ENCODE results near the gene TSPAN2.
A peak's percentile ranks its signal among the peaks of the same experiment; 100 is the strongest.

TSPAN2 gene

DNA sequence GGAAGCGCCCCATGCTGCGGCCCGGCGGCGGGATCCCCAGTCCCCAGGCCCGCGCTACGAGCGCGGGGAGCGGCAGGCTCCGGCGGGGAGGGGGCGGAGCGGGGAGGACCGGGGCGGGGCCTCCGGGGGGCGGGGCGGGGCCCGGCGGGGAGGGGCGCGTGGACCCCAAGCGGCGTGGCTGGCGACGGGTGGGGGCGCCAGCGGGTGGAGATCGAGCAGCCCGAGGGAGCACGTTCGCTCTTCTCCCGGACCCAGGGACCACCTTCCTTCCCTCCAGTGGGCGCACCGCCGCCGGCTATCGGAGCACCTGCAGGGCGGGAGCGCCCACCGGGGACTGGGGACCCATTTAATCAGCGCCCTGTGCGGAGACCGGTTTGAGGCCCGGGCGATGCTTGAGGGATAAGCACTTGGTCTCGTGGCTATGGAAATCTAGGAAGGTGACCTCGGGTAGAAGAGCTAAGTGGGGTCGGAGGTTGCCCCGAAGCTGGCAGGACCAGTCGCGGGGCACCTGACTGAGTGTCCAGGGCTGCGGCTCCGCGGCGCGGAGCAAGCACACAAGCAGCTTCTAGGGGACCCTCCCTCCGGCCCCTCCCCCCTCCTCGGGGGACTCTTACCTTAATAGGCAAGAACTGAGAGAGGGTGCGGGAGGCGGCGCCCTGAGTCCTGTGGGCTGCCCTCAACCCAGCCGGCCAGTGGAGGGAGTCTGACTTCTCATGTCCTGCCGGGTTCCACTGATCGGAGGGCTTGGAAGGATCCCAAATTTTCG is at the start of gene TSPAN2:
Gene TSPAN2 (minus strand): TSS at position 84 of the 766 bp plus-strand sequence. CDS start 71 bp downstream, at position 13.
- TF ChIP-seq ZBTB7A (IDR thresholded peaks at IDR 0.05; ENCODE audit: low read depth) (no peak), TCF12 (IDR thresholded peaks at IDR 0.05; ENCODE audit: low read depth) (no peak), TEAD4 (IDR thresholded peaks at IDR 0.05) (no peak), EP300 (IDR thresholded peaks at IDR 0.05; ENCODE audit: borderline replicate concordance) (peak; percentile 32; the same call in 1 of the 2 replicates), TAF1 (IDR thresholded peaks at IDR 0.05; ENCODE audit: low read depth) (peak; percentile 53), RAD21 (IDR thresholded peaks at IDR 0.05; ENCODE audit: low read depth) (peak; percentile 19; the same call in 1 of the 2 replicates), YY1 (IDR thresholded peaks at IDR 0.05; ENCODE audit: low read depth) (no peak)
- TF ChIP-seq, protein P1, sequence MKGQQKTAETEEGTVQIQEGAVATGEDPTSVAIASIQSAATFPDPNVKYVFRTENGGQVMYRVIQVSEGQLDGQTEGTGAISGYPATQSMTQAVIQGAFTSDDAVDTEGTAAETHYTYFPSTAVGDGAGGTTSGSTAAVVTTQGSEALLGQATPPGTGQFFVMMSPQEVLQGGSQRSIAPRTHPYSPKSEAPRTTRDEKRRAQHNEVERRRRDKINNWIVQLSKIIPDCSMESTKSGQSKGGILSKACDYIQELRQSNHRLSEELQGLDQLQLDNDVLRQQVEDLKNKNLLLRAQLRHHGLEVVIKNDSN (IDR thresholded peaks at IDR 0.05) = no peak; the same call in 1 of the 2 replicates
- TF ChIP-seq, protein P2, sequence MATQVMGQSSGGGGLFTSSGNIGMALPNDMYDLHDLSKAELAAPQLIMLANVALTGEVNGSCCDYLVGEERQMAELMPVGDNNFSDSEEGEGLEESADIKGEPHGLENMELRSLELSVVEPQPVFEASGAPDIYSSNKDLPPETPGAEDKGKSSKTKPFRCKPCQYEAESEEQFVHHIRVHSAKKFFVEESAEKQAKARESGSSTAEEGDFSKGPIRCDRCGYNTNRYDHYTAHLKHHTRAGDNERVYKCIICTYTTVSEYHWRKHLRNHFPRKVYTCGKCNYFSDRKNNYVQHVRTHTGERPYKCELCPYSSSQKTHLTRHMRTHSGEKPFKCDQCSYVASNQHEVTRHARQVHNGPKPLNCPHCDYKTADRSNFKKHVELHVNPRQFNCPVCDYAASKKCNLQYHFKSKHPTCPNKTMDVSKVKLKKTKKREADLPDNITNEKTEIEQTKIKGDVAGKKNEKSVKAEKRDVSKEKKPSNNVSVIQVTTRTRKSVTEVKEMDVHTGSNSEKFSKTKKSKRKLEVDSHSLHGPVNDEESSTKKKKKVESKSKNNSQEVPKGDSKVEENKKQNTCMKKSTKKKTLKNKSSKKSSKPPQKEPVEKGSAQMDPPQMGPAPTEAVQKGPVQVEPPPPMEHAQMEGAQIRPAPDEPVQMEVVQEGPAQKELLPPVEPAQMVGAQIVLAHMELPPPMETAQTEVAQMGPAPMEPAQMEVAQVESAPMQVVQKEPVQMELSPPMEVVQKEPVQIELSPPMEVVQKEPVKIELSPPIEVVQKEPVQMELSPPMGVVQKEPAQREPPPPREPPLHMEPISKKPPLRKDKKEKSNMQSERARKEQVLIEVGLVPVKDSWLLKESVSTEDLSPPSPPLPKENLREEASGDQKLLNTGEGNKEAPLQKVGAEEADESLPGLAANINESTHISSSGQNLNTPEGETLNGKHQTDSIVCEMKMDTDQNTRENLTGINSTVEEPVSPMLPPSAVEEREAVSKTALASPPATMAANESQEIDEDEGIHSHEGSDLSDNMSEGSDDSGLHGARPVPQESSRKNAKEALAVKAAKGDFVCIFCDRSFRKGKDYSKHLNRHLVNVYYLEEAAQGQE (IDR thresholded peaks at IDR 0.05; ENCODE audit: low read depth) = no peak

DNA sequence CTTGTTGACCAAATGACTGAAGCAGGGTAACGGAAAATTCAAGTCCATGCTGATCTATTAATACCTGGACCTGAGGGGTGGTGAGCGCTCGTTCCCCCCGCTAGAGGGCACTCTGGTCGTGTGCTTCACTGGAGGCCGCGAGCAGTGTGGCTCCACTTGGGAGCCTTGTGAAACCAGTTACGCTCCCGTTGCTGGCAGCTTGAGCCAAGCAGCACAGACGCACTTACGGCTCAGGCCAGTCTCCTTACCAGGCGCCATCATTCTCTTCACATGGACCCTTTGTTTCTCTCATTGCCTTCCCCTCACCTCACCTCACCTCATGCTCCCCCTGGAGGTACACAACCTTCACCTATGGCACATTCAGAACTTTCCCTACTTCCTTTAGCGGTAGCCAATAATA is 49.7 kb upstream of the TSPAN2 start:
- TF ChIP-seq, protein P1 (IDR thresholded peaks at IDR 0.05) = no peak
- TF ChIP-seq YY1 (IDR thresholded peaks at IDR 0.05; ENCODE audit: low read depth) (0 out of 2 replicates have a peak, but pooled peaks have one; percentile 17), CEBPB (IDR thresholded peaks at IDR 0.05) (no peak), RAD21 (IDR thresholded peaks at IDR 0.05; ENCODE audit: low read depth) (peak; percentile 97), ZBTB7A (IDR thresholded peaks at IDR 0.05; ENCODE audit: low read depth) (no peak), TEAD4 (IDR thresholded peaks at IDR 0.05) (no peak)

DNA sequence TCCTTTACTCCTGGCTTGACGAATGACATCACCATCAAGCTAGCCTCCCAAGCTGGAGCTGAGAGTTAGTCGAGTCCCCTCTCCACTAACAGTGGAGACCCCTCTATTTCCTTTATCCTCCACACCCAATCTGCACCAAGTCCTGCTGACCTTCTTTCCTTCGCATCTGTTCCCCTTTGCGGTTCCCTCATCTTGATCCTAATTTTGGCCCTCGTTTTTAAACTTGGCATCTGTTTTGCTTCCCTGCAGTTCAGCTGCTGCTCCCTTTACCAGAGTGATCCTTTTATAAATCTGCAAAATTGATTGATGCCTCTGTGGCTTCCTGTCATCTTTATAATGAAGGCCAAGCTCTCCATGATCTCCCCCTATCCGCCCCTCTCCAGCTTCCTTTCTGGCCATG is 49.0 kb upstream of the TSPAN2 start:
- TF ChIP-seq TAF1 (IDR thresholded peaks at IDR 0.05; ENCODE audit: low read depth) (no peak), YY1 (IDR thresholded peaks at IDR 0.05; ENCODE audit: low read depth) (no peak), CEBPB (IDR thresholded peaks at IDR 0.05) (no peak), EP300 (IDR thresholded peaks at IDR 0.05; ENCODE audit: borderline replicate concordance) (no peak), TCF12 (IDR thresholded peaks at IDR 0.05; ENCODE audit: low read depth) (no peak), EGR1 (IDR thresholded peaks at IDR 0.05) (no peak), ZBTB7A (IDR thresholded peaks at IDR 0.05; ENCODE audit: low read depth) (no peak), NFIC (IDR thresholded peaks at IDR 0.05) (no peak), CREB1 (IDR thresholded peaks at IDR 0.05; ENCODE audit: low read depth) (no peak), FOXM1 (IDR thresholded peaks at IDR 0.05; ENCODE audit: borderline replicate concordance, low read depth) (no peak), TEAD4 (IDR thresholded peaks at IDR 0.05) (no peak), RAD21 (IDR thresholded peaks at IDR 0.05; ENCODE audit: low read depth) (no peak)
- TF ChIP-seq, protein P3, sequence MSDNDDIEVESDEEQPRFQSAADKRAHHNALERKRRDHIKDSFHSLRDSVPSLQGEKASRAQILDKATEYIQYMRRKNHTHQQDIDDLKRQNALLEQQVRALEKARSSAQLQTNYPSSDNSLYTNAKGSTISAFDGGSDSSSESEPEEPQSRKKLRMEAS (IDR thresholded peaks at IDR 0.05) = no peak
- TF ChIP-seq, protein P1 (IDR thresholded peaks at IDR 0.05) = no peak
- TF ChIP-seq, protein P2 (IDR thresholded peaks at IDR 0.05; ENCODE audit: low read depth) = no peak

DNA sequence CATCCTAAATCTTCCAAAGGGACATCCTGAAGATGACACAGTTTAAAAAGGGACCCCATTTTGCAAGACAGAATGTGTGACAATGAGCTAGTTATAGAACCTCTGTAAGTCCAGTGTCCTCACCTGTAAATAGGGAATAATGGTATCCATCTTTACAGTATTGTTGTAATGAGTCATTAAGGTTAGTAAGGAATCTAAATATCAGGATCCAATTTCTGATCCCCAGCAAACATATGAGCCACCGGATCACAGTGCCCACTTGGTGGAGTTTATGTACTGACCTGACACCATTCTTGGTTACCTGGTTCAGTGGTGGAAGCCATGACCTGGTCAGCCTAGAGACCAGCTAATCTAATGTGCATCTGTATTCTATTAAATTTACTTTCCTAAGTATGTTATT is 47.9 kb upstream of the TSPAN2 start:
- TF ChIP-seq RAD21 (IDR thresholded peaks at IDR 0.05; ENCODE audit: low read depth) = no peak
- TF ChIP-seq TAF1 (IDR thresholded peaks at IDR 0.05; ENCODE audit: low read depth) = no peak
- TF ChIP-seq NFIC (IDR thresholded peaks at IDR 0.05) = no peak
- TF ChIP-seq EGR1 (IDR thresholded peaks at IDR 0.05) = no peak
- TF ChIP-seq ZBTB7A (IDR thresholded peaks at IDR 0.05; ENCODE audit: low read depth) = no peak
- TF ChIP-seq, protein P2 (IDR thresholded peaks at IDR 0.05; ENCODE audit: low read depth) = no peak
- no peak for TF ChIP-seq CEBPB (IDR thresholded peaks at IDR 0.05)
- TF ChIP-seq TCF12 (IDR thresholded peaks at IDR 0.05; ENCODE audit: low read depth) = no peak
- no peak for TF ChIP-seq TEAD4 (IDR thresholded peaks at IDR 0.05)
- TF ChIP-seq, protein P1 (IDR thresholded peaks at IDR 0.05) = no peak
- no peak for TF ChIP-seq EP300 (IDR thresholded peaks at IDR 0.05; ENCODE audit: borderline replicate concordance)
- TF ChIP-seq YY1 (IDR thresholded peaks at IDR 0.05; ENCODE audit: low read depth) = no peak
- TF ChIP-seq, protein P3 (IDR thresholded peaks at IDR 0.05) = no peak
- no peak for TF ChIP-seq CREB1 (IDR thresholded peaks at IDR 0.05; ENCODE audit: low read depth)
- TF ChIP-seq FOXM1 (IDR thresholded peaks at IDR 0.05; ENCODE audit: borderline replicate concordance, low read depth) = no peak
